Measurements from ENCODE around the gene OTOP3. TPM values are rescaled to one million over a fixed set of nuclear protein-coding genes. Genes with fewer than 3 reads are reported as not detected.

The OTOP3 gene
- total and polyA plus RNA-seq, 9 donors = 0.89 TPM; not detected in 8

DNA sequence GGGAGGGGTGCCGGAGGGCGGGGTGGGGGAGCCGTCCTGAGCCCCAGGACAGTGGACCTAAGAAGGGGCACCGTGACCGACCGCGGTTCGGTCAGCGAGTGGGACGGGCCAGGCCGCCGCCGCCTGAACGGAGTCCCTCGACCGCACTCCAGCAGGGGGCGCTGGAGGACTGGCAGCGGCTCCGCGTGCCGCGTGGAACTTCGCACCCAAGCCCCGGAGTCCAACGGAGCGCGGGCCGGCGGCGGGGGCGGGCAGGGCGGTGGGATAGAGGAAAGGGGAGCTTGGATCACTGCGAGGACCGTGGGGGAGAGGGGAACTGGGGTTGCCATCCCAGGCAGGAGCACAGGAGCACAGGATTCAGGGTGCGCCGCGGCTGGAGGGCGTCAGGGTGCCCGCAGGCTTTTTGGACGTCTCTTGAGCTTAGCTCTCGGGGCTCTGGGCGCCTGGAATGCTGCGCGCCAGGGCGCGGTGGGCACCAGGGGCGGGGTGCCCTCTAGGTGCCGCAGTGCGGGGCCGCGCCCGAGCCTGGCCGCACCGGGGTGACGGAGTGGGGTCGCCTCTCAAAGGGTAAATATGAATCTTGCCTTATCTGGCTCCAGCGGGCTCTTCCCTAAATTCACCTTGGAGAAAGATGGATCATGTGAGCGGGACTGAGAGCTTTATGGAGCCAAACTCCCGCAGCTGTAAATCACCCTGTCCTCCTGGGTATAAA is 12.0 kb upstream of the OTOP3 start:
- 3% methylated on average over 50 of the region's 59 CpGs for WGBS (ENCODE audit: insufficient coverage)
- Histone ChIP-seq H3K36me3 (ENCODE audit: control insufficient read depth, insufficient read depth, low read length) (no peaks in the 10 kb centered on the region), H3K9me3 (replicated peaks; ENCODE audit: control insufficient read depth, low read depth, low read length) (no peaks in the 10 kb centered on the region), H3K27ac (ENCODE audit: low read length) (no peak overlapping the region), H3K4me3 (ENCODE audit: low read length) (peak overlapping the region; percentile 22), H3K27me3 (ENCODE audit: control insufficient read depth, insufficient read depth, low read length) (peaks cover 91% of the 10 kb centered on the region), H3K4me1 (ENCODE audit: control insufficient read depth, insufficient read depth, low read length) (peaks cover 22% of the 10 kb centered on the region)
- DNase-seq = peak; percentile 46

DNA sequence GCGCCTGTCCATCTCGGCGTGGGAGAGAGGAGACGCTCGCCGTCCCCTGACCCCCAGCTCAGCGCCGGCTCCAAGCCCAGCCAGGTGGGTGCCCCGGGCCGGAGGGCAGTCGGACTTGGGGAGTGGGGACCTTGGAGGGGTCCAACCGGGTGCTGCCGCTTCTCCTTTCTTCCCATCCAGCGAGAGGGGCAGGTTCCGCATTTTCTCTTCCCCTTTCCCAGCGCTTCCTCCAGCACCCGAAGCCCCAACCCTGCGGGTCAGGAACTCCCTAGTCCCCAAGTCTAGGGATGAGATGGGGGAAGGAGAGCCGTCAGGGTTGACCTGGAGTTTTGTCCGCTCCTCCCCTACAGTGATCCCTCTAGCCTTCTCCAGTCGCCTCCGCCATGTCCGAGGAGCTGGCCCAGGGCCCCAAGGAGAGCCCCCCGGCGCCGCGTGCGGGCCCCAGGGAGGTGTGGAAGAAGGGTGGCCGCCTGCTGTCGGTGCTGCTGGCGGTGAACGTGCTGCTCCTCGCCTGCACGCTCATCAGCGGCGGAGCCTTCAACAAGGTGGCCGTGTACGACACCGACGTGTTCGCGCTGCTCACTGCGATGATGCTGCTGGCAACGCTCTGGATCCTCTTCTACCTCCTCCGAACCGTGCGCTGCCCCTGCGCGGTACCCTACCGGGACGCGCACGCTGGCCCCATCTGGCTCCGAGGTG is 11.3 kb upstream of the OTOP3 start, which contains the start of gene OTOP2:
Gene OTOP2 (plus strand): TSS at position 24 of the 699 bp plus-strand sequence. CDS start 360 bp downstream, at position 384.
- Histone ChIP-seq H3K4me1 (ENCODE audit: control insufficient read depth, insufficient read depth, low read length) (peaks cover 22% of the 10 kb centered on the region), H3K27ac (ENCODE audit: low read length) (no peak within 1 kb of the TSS), H3K36me3 (ENCODE audit: control insufficient read depth, insufficient read depth, low read length) (no peaks in the 10 kb centered on the region), H3K27me3 (ENCODE audit: control insufficient read depth, insufficient read depth, low read length) (peaks cover 89% of the 10 kb centered on the region), H3K4me3 (ENCODE audit: low read length) (peak within 1 kb of the TSS; percentile 22), H3K9me3 (replicated peaks; ENCODE audit: control insufficient read depth, low read depth, low read length) (no peaks in the 10 kb centered on the region)
- under 1% methylated on average over 33 of the region's 54 CpGs for WGBS (ENCODE audit: insufficient coverage)
- DNase-seq = peak; percentile 52

DNA sequence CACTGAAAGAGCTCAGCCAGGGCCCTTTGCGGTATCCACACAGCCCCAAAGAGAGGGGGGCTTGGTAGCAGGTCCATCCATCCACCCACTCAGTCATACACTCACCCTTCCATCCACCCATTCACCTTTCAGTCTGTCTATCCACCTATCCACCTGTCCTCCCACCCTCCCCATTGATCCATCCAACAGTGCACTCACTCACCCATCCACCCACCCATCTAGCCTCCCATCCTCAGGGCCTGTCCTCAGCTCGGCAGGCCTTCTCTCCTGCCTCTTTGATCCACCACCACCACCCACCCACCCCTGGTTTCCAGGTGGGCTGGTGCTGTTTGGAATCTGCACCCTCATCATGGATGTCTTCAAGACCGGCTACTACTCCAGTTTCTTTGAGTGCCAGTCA is 10.5 kb upstream of the OTOP3 start:
- peaks cover 89% of the 10 kb centered on the region for H3K27me3 ChIP-seq (ENCODE audit: control insufficient read depth, insufficient read depth, low read length)
- no peaks in the 10 kb centered on the region for H3K9me3 ChIP-seq (replicated peaks; ENCODE audit: control insufficient read depth, low read depth, low read length)
- H3K36me3 ChIP-seq (ENCODE audit: control insufficient read depth, insufficient read depth, low read length) = no peaks in the 10 kb centered on the region
- DNase-seq = no peak
- 34% methylated on average over 2 of the region's 3 CpGs for WGBS (ENCODE audit: insufficient coverage)
- H3K4me3 ChIP-seq (ENCODE audit: low read length) = no peak overlapping the region
- H3K27ac ChIP-seq (ENCODE audit: low read length) = no peak overlapping the region
- peaks cover 22% of the 10 kb centered on the region for H3K4me1 ChIP-seq (ENCODE audit: control insufficient read depth, insufficient read depth, low read length)

DNA sequence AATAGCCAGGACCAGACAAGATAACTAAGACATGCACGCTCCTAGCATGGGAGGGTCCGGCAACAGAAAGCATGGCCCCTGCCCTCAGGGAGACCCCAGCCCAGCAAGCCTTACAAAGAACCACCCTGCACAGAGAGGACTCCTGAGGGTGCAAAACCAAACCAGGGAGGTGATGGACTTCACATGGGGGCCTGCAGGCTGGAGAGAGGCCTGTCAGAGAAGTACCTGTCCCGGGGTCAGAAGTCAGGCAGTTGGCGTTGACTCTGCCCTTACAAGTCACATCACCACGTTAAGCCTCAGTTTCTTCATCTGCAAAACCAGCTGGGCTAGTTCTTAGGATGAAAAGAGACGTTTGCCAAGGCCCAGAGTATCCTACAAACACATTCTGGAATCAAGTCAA is 6.9 kb upstream of the OTOP3 start:
- Histone ChIP-seq H3K4me3 (ENCODE audit: low read length) (no peak overlapping the region), H3K4me1 (ENCODE audit: control insufficient read depth, insufficient read depth, low read length) (peaks cover 4% of the 10 kb centered on the region), H3K36me3 (ENCODE audit: control insufficient read depth, insufficient read depth, low read length) (no peaks in the 10 kb centered on the region), H3K9me3 (replicated peaks; ENCODE audit: control insufficient read depth, low read depth, low read length) (no peaks in the 10 kb centered on the region), H3K27ac (ENCODE audit: low read length) (no peak overlapping the region), H3K27me3 (ENCODE audit: control insufficient read depth, insufficient read depth, low read length) (peaks cover 79% of the 10 kb centered on the region)
- WGBS (ENCODE audit: insufficient coverage) = 62% methylated on average over 3 of the region's 6 CpGs
- no peak for DNase-seq

DNA sequence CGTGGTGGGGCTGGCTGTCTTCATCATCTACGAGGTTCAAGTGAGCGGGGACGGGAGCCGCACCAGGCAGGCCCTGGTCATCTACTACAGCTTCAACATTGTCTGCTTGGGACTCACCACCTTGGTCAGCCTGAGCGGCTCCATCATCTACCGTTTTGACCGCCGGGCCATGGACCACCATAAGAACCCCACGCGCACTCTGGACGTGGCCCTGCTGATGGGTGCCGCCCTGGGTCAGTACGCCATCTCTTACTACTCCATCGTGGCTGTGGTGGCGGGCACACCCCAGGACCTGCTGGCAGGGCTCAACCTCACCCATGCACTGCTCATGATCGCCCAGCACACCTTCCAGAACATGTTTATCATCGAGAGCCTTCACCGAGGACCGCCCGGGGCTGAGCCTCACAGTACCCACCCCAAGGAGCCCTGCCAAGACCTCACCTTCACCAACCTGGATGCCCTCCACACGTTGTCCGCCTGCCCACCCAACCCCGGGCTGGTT is 5.1 kb upstream of the OTOP3 start:
- Histone ChIP-seq H3K27ac (ENCODE audit: low read length) (no peak overlapping the region), H3K9me3 (replicated peaks; ENCODE audit: control insufficient read depth, low read depth, low read length) (no peaks in the 10 kb centered on the region), H3K4me3 (ENCODE audit: low read length) (no peak overlapping the region), H3K36me3 (ENCODE audit: control insufficient read depth, insufficient read depth, low read length) (no peaks in the 10 kb centered on the region), H3K27me3 (ENCODE audit: control insufficient read depth, insufficient read depth, low read length) (peaks cover 79% of the 10 kb centered on the region), H3K4me1 (ENCODE audit: control insufficient read depth, insufficient read depth, low read length) (peaks cover under 1% of the 10 kb centered on the region)
- 87% methylated on average over 23 of the region's 24 CpGs for whole genome bisulfite sequencing (ENCODE audit: insufficient coverage)
- DNase-seq = no peak

DNA sequence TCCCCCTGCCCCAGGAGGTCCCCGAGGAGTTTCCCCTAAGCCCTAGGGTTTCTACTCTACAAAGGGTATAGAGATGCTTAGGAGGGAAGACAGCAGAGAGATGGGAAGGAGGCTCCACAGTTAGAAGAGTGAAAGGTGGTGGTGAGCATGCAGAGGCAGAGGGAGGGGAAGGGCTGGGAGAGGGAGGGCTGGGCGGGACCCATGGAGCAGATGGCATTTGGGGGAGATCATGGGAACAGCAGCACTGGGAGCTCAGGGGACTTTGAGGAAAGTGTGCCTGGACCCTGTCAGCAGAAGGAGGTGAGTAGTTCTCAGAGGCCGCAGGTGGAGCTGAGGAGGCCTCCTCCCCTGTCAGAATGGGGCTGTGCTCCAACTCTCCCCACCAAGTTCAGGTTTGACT is 650 bp upstream of the OTOP3 start:
- Histone ChIP-seq H3K4me3 (ENCODE audit: low read length) (no peak overlapping the region), H3K27me3 (ENCODE audit: control insufficient read depth, insufficient read depth, low read length) (peaks cover 86% of the 10 kb centered on the region), H3K36me3 (ENCODE audit: control insufficient read depth, insufficient read depth, low read length) (no peaks in the 10 kb centered on the region), H3K9me3 (replicated peaks; ENCODE audit: control insufficient read depth, low read depth, low read length) (no peaks in the 10 kb centered on the region), H3K4me1 (ENCODE audit: control insufficient read depth, insufficient read depth, low read length) (peaks cover 5% of the 10 kb centered on the region), H3K27ac (ENCODE audit: low read length) (no peak overlapping the region)
- WGBS (ENCODE audit: insufficient coverage) = 13% methylated on average over 1 of the region's 3 CpGs
- DNase-seq = no peak

DNA sequence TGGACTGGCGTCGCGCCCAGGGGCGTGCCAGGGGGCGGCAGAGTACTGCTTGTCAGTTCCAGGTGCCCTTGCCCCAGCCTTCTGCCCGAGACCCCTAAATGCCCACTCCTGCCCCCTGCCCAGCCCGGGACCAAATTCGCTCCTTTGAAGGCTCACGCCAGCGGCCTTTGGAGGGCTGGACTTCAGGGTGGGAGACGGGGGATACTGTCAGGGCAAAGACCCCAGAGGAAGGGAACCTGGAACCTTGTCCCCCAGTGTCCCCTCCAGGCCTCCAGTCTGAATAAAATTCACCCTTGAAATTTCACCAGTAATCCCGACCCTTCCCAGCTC is 737 bp downstream of the OTOP3 start:
- no peak for DNase-seq
- peaks cover 5% of the 10 kb centered on the region for H3K4me1 ChIP-seq (ENCODE audit: control insufficient read depth, insufficient read depth, low read length)
- no peaks in the 10 kb centered on the region for H3K9me3 ChIP-seq (replicated peaks; ENCODE audit: control insufficient read depth, low read depth, low read length)
- no peak overlapping the region for H3K27ac ChIP-seq (ENCODE audit: low read length)
- 20% methylated on average over 11 of the region's 12 CpGs for WGBS (ENCODE audit: insufficient coverage)
- H3K36me3 ChIP-seq (ENCODE audit: control insufficient read depth, insufficient read depth, low read length) = no peaks in the 10 kb centered on the region
- H3K4me3 ChIP-seq (ENCODE audit: low read length) = no peak overlapping the region
- peaks cover 90% of the 10 kb centered on the region for H3K27me3 ChIP-seq (ENCODE audit: control insufficient read depth, insufficient read depth, low read length)

DNA sequence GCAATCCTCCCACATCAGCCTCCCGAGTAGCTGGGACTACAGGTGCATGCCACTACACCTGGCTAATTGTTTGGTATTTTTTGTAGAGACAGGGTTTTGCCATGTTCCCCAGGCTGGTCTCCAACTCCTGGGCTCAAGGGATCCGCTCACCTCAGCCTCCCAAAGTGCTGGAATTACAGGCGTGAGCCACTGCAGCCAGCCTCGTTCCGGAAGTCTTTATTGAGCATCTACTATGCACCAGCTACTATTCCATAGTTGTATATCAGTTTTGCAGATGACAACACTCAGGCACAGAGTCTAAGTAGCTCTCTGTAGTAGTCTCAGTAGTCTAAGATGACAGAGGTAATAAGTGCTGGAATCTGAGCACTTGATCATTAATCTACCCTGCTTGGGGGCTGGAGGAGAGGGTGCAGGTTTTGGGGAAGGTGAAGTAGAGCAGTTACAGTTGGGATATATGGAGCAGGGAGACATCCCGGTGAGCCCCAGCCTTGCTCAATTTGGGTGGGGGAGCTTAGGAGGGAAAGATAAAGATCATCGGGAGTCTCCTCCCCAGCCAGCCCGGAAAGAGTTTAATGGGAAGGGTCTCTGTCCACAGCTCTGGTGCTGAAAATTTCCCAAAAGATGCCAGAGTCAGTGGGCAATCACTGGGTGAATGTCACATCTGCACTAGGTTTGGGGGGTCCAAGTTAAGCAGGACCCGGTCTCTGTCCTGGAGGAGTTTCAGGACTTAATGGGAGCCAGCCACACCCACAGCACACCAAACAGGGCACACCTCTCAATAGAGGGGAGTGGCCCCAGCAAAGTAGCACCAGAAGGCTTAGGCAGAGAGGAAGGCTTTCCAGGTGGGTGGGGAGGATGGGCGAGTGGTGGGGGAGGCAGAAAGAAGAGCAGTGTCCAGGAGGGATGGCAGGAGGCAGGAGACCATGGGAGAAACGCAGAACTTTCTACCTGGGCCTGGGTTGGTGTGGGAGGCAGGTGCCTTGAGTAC is 1.7 kb downstream of the OTOP3 start:
- Histone ChIP-seq H3K9me3 (replicated peaks; ENCODE audit: control insufficient read depth, low read depth, low read length) (no peaks in the 10 kb centered on the region), H3K4me3 (ENCODE audit: low read length) (no peak overlapping the region), H3K27ac (ENCODE audit: low read length) (no peak overlapping the region), H3K27me3 (ENCODE audit: control insufficient read depth, insufficient read depth, low read length) (peaks cover 88% of the 10 kb centered on the region), H3K36me3 (ENCODE audit: control insufficient read depth, insufficient read depth, low read length) (no peaks in the 10 kb centered on the region), H3K4me1 (ENCODE audit: control insufficient read depth, insufficient read depth, low read length) (peaks cover 5% of the 10 kb centered on the region)
- WGBS (ENCODE audit: insufficient coverage) = 24% methylated on average over 6 of the region's 11 CpGs
- no peak for DNase-seq

DNA sequence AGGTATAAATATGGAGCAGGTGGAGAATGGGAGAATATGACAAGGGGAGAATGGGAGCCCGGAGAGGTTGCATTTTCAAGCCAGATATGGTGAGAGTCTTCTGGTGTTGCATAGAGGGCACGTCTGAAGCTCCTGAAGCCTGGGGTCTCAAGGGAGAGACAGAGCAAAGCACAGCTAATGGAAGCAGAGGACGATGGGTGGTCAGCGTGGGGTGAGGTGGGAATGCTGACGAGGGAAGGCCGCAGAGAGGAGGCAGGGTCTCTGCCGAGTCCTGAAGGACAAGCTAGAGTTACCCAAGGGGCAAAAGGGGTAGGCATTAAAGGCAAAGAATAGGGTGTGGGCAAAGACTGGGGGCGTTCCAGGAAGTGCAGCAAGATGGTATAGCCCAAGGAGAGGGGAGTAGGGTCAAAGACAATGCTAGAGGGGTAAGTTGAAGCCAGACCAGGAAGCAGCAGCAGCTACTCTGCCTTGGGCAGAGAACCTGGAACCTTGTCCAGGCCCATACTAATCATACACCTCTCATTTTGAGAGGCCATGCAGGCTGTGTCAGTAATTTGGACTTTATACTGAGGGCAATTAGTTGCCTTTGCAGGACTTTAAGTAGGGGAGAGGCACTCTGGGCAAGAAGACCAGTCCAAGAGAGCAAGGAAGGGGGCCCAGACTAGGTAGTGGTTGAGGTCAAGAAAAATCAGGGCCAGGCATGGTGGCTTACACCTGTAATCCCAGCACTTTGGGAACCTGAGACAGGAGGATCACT is 2.7 kb downstream of the OTOP3 start:
- H3K4me3 ChIP-seq (ENCODE audit: low read length) = no peak overlapping the region
- H3K36me3 ChIP-seq (ENCODE audit: control insufficient read depth, insufficient read depth, low read length) = no peaks in the 10 kb centered on the region
- no peaks in the 10 kb centered on the region for H3K9me3 ChIP-seq (replicated peaks; ENCODE audit: control insufficient read depth, low read depth, low read length)
- H3K27ac ChIP-seq (ENCODE audit: low read length) = no peak overlapping the region
- DNase-seq = no peak
- H3K27me3 ChIP-seq (ENCODE audit: control insufficient read depth, insufficient read depth, low read length) = peaks cover 83% of the 10 kb centered on the region
- 53% methylated on average over 8 of the region's 8 CpGs for WGBS (ENCODE audit: insufficient coverage)
- H3K4me1 ChIP-seq (ENCODE audit: control insufficient read depth, insufficient read depth, low read length) = peaks cover 5% of the 10 kb centered on the region

All from muscle of leg (tissue), 11 donors.